Measurements from ENCODE around the gene ZNF354C.
"Not testable (repeated sequence)": the region's sequence is repeated elsewhere in the genome, so short reads cannot be mapped to it uniquely, and the experiment has no call there.

Gene ZNF354C

GRCh38 chr5:179060116-179061008 is at the start of gene ZNF354C:
ZNF354C (plus strand) TSS chr5:179060373; CDS start chr5:179062069, 1,696 bp downstream.
- DNase-seq (ENCODE audit: low read depth in 4 of 4, low spot score in 1 of 4), result peak; percentile 57 to 84 (median 71)

DNA sequence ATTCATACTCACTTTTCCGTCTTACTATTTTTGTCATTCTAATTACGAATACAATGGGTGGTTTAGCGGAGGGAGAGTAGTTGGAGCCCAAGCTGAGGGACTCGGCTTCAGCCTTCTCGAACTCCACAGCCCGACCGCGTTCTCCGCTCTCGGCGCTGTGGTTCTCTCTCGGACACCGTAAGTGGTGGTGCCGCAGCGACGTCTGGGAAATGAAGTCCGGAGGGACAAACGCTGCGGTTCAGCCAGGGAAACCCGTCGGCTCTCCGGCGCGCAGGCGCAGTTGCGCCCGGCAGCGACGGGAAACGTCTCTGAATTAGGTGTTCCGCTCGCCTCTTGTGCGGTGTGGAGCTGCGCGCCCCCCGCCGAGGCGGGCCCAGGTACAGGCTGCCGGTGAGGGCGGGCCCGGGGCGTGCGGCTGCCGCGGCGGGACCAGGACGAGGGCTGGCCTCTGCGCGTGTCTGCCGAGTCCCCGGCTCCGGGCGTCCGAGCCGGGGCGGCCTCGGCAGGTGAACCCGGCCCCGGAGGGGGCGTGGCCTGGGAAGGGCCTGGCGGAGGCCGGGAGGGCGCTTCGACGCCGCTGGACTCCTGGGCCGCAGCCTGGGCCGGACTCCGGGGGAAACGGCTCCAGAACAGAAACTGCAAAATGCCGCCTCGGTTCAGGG is 36.5 kb upstream of the ZNF354C start, which contains the start of gene ZNF879:
Gene ZNF879, plus strand, starts transcription at position 277 of the 662 bp plus-strand sequence. CDS start 1,201 bp downstream, outside the sequence.
- DNase-seq (ENCODE audit: low read depth in 4 of 4, low spot score in 1 of 4), result peak; percentile 82 to 87 (median 85)

DNA sequence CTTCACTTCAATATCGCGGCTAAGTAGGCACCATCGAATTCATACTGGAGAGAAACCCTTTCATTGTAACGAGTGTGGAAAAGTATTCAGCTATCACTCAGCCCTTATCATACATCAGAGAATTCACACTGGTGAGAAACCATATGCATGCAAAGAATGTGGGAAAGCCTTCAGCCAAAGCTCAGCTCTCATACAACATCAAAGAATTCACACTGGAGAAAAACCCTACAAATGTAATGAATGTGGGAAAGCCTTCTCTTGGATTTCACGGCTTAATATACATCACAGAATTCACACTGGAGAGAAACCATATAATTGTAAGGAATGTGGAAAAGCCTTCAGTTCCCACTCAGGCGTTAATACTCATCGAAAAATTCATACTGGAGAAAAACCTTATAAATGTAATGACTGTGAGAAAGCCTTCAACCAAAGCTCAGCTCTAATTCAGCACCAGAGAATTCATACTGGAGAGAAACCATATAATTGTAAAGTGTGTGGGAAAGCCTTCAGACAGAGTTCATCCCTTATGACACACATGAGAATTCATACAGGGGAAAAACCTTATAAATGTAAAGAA is 27.1 kb upstream of the ZNF354C start:
- DNase-seq (ENCODE audit: low read depth in 4 of 4, low spot score in 1 of 4), result no peak

- DNase-seq (ENCODE audit: low read depth in 4 of 4, low spot score in 1 of 4), result no peak
Observed at GRCh38 chr5:179044765-179045164, 15.4 kb upstream of the ZNF354C start.

GRCh38 chr5:179051784-179052183 is 8.4 kb upstream of the ZNF354C start:
- no peak for DNase-seq (ENCODE audit: low read depth in 4 of 4, low spot score in 1 of 4)

- no peak for DNase-seq (ENCODE audit: low read depth in 4 of 4, low spot score in 1 of 4)
Observed at GRCh38 chr5:179054036-179054785, 6.0 kb upstream of the ZNF354C start.

DNA sequence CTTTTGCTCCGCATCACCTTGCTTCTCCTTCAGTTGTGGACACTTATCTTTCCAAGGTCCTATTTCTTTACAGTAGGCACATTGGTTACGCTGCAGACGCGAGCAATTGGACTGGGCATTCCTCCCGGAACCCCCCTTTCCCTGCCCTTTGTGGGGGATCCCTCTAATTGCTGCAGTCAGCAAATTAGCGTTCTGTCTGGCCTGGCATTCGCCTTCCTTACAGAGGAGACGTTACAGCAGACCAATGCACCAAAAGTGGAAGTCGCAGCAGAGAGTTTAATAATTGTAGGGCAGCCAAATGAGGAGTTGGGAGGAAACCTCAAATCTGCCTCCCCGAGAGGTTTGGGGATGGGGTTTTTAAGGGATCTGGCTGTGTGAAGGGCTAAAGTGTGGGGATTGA is 5.3 kb upstream of the ZNF354C start:
- no peak for DNase-seq (ENCODE audit: low read depth in 4 of 4, low spot score in 1 of 4)

- no peak for DNase-seq (ENCODE audit: low read depth in 4 of 4, low spot score in 1 of 4)
Observed at GRCh38 chr5:179055436-179055835, 4.7 kb upstream of the ZNF354C start.

DNA sequence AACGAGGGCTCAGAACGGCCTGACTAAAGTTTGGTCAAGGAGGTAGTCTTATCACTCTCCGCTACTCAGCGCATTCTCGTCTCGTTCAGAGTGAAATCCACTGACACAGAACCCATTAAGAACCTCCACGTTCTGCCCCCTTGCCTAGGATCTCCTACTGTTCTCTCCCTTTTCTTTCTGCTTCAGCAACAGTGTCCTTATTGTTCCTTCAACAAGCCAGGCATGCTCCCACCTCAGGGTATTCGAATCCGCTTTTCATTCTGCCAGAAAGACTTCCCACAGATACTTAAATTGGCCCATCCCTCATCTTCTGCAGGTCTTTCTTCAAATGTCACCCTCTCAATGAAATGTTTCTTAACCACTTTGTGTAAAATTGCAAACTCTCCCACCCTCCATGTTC is 4.3 kb upstream of the ZNF354C start:
- DNase-seq (ENCODE audit: low read depth in 4 of 4, low spot score in 1 of 4), result no peak

DNA sequence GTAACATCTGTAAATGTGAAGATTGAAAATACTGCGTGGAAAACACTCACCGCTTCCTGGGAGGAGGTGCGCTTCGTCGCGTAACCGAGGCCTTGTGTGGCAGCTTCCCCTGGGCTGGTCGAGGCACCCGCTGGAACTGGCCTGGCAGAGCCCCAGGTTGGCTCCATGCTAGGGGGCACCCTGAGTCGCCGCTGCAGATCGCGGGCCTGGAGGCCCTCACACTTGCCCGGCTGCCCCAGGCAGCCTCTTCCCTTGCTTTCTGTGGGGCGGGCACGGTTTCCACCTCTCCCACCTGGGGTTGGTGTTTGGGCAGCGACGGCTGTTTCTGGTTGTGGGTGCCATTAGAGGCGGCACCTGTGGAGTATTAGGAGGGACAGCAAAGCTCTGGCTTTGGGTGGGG is 852 bp downstream of the ZNF354C start:
- no peak for DNase-seq (ENCODE audit: low read depth in 4 of 4, low spot score in 1 of 4)

DNA sequence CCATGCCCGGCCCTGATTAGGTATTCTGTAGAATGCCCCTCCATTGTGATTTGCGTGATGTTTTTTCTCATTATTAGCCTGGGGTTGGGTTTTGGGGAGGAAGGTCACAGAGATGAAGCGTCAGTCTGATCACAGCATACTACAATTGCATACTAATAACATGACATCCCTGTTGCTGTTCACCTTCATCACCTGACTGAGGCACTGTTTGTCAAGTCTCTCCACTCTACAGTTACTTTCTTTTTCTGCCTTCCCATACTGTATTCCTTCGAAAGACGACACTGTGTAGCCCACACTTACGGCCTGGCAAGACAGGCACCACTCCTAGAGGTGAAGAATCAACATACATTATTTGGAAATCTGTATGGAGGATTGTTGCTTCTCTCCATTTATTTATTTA is 5.5 kb downstream of the ZNF354C start:
- DNase-seq (ENCODE audit: low read depth in 4 of 4, low spot score in 1 of 4), result no peak

GRCh38 chr5:179079165-179079987 is 19.2 kb downstream of the ZNF354C start:
- no peak for DNase-seq (ENCODE audit: low read depth in 4 of 4, low spot score in 1 of 4)

DNA sequence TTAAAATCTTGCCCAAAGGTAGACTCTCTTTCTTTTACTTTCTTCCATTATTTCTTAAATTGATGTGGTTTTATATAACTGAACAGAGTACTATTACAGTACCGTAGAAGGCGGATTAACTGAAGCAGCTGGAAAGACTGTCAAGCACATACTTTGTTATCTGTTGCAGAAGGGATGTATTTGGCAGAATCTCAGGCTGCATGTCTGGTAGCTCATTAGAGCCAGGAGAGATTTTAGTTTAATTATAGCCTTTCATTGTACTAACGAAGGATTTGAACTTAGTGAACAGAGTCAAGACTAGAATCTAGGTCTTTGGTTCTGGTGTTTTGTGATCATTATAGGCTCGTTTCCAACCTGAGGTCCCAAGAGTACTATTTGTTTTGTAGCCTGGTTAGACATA is 20.6 kb downstream of the ZNF354C start:
- DNase-seq (ENCODE audit: low read depth in 4 of 4, low spot score in 1 of 4), result no peak

DNA sequence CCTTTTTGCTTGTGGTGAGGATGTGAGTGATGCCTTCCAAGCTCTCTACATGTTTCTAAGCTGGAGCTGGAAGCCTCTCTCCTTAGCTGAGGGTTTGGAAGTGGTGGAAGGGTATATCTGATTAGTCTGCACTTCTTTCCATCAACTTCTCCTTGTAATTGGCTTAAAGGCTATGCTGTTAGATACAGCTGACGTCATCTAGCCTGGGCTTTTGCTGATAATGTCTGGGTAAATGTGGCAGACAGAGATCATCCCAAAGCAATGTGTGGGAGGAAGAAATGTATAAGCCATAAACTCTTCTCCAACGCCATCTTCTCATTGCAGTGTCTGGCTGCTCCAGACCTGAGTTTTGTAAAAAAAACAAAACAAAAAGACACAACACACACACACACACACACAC is 29.3 kb downstream of the ZNF354C start:
- no peak for DNase-seq (ENCODE audit: low read depth in 4 of 4, low spot score in 1 of 4)

DNA sequence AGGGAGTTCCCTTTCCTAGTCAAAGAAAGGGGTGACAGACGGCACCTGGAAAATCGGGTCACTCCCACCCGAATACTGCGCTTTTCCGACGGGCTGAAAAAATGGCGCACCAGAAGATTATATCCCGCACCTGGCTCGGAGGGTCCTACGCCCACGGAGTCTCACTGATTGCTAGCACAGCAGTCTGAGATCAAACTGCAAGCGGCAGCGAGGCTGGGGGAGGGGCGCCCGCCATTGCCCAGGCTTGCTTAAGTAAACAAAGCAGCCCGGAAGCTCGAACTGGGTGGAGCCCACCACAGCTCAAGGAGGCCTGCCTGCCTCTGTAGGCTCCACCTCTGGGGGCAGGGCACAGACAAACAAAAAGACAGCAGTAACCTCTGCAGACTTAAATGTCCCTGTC is 41.1 kb downstream of the ZNF354C start:
- DNase-seq (ENCODE audit: low read depth in 4 of 4, low spot score in 1 of 4), result not testable (repeated sequence)

DNA sequence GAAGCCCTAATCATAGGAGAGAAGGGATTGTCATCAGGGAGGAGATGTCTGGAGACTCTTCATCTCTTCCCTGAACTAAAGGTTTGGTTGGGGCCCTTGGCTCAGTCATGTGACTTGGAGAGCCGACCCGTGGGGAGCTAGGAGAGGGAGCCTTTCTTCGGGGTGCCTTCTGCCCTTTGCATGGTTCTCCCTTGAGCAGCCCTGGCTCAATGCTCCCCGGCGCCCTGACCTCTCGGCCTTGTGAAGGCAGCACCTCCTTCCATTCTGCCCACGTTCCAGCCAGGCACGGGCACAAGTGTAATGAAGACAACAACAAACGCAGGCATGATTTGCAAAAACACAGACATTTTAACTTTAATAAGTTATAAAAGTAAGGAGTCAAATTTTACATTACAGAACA is 50.4 kb downstream of the ZNF354C start:
- no peak for DNase-seq (ENCODE audit: low read depth in 4 of 4, low spot score in 1 of 4)

DNA sequence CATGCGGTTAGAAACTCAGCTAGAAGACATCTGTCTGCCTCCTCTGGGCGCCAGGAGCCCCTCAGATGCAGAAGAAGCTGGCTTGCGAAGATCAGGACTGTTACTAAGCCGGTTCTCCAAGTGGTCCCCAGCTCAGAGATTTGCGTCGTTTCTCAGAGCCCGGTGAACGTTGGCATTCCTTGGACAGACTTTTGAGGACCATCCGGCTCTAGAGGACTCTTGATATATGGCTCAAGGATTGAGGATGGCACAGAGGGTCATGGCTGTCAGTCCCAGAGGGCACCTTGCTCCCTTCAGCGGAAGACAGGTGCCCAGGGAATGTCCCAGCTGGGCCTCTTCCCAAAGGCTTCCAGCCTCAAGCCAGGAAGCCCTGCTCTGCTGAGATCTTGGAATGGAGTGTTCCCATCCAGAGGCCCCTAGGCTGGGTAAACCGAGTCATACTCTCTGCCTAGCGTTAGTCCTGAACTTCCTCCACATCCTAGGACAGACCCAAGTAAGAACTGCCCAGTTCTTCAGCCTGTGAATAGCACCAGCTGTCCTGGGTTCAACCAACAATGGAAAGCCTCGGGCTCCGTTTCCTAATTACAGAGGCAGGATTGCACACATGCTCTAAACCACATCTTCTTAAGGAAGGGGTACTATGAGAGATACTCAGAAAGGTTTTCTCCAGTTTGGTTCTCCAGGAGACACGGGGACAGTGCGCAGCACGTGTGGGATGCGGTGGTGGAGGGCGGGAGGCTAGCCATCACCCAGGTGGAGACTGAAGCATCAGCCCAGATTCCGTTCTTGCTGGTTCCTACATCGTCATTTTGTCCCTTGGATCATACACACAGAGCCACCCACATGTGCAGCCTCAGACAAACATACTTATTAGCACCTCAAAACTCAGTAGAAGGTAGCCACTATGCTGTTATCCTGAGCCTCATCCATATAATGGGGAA is 51.4 kb downstream of the ZNF354C start:
- no peak for DNase-seq (ENCODE audit: low read depth in 4 of 4, low spot score in 1 of 4)

DNA sequence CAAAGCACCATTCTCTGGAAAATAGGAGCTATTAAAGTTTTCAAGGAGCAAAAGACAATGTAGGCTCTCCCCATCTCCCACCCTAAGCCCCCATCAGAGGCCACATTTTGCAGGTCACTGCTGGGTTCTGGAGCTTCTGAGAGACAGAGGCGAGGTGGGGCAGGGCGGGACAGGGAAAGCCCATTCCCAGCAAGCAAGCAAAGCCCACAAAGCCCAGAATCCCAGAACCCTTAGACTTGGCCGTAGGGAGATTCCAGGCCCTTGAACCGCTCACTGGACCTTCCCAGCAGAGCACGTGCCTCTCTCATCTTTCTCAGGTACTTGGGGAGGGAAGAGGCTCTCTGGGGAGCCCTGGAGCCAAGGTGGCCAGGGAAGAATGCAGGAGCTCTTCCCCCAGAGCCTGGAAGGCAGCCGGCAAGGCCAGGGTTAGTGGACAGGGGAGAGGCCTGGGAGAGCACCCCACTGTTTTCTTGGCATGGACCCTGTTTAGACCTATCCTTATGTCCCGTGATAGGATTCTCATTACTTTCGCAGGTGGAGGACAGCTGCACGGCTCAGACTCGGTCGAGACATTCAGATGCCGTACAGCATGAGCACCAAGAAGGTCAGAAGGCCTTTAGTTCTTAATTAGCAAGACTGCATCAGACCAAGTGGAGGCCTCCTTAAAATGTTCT is 52.4 kb downstream of the ZNF354C start:
- no peak for DNase-seq (ENCODE audit: low read depth in 4 of 4, low spot score in 1 of 4)

DNA sequence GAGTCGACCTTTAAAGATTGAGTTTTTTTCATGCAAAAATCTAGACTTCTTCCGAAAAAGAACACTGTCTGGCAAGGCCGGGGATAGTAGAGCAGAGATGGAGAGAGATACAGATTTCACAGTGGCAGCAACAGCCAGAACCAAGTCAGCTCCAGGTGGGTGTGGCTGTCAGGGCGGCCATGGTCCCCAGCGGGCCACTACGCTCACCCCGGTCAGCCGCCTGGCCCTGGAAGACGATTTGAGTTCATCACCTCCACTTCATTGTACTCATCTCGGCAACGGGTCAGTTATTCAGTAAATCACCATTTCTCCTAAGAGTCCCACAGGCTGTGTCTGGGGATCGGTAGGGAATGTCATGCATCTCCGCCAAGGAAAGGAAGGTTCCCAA is 53.0 kb downstream of the ZNF354C start:
- DNase-seq (ENCODE audit: low read depth in 4 of 4, low spot score in 1 of 4), result no peak

All from stimulated activated CD4-positive, alpha-beta T cell treated with anti-CD3 and anti-CD28 coated beads, Interleukin-1b, Interleukin-23, amount 100 ng/mL, for 24 hours (primary cell).